Colon (tissue), 2 donors: Measurements from ENCODE around the gene EVA1C.
"Not testable (repeated sequence)": the region's sequence is repeated elsewhere in the genome, so short reads cannot be mapped to it uniquely, and the experiment has no call there.

ENCODE experiments used
- FAIRE-seq: peaks from 2 replicates; lab custom pipeline; 2012; peaks lifted over from hg19 to GRCh38; lab: Jason Lieb, UNC
- donor health status: control.
- donor health status: control.

EVA1C gene

GRCh38 chr21:32530809-32531208 lies 118.3 kb downstream of the EVA1C start:
- not testable (repeated sequence) for FAIRE-seq

GRCh38 chr21:32531561-32531960 lies 119.1 kb downstream of the EVA1C start:
- not testable (repeated sequence) for FAIRE-seq

- FAIRE-seq, result no peak
These were observed 120.1 kb downstream of the EVA1C start for GRCh38 chr21:32532636-32533035.

GRCh38 chr21:32533053-32533452 lies 120.5 kb downstream of the EVA1C start:
- FAIRE-seq, result no peak

GRCh38 chr21:32533611-32534010 lies 121.1 kb downstream of the EVA1C start:
- FAIRE-seq, result no peak

- no peak for FAIRE-seq
These were observed 121.6 kb downstream of the EVA1C start for GRCh38 chr21:32534113-32534512.

- no peak for FAIRE-seq
These were observed 123.1 kb downstream of the EVA1C start for GRCh38 chr21:32535612-32536011.

- no peak for FAIRE-seq
These were observed 125.0 kb downstream of the EVA1C start for GRCh38 chr21:32537569-32537881.

GRCh38 chr21:32538147-32538792 lies 125.8 kb downstream of the EVA1C start:
- FAIRE-seq, result no peak

GRCh38 chr21:32539378-32539777 lies 126.9 kb downstream of the EVA1C start:
- no peak for FAIRE-seq

- not testable (repeated sequence) for FAIRE-seq
These were observed 130.6 kb downstream of the EVA1C start for GRCh38 chr21:32543056-32543455.

GRCh38 chr21:32543975-32544374 lies 131.5 kb downstream of the EVA1C start:
- no peak for FAIRE-seq

- no peak for FAIRE-seq
These were observed 132.2 kb downstream of the EVA1C start for GRCh38 chr21:32544697-32545096.

GRCh38 chr21:32545948-32546441 lies 133.5 kb downstream of the EVA1C start:
- no peak for FAIRE-seq

- FAIRE-seq, result no peak
These were observed 134.5 kb downstream of the EVA1C start for GRCh38 chr21:32547018-32547417.

- no peak for FAIRE-seq
These were observed 136.5 kb downstream of the EVA1C start for GRCh38 chr21:32548978-32549377.

- FAIRE-seq, result no peak
These were observed 136.9 kb downstream of the EVA1C start for GRCh38 chr21:32549440-32549839.

- FAIRE-seq, result no peak
These were observed 137.4 kb downstream of the EVA1C start for GRCh38 chr21:32549886-32550285.

GRCh38 chr21:32554832-32555638 lies 142.5 kb downstream of the EVA1C start:
- FAIRE-seq, result no peak

- no peak for FAIRE-seq
These were observed 145.6 kb downstream of the EVA1C start for GRCh38 chr21:32558106-32558505.

GRCh38 chr21:32559006-32559610 lies 146.6 kb downstream of the EVA1C start:
- FAIRE-seq, result peak; percentile 92

GRCh38 chr21:32560896-32561295 lies 148.4 kb downstream of the EVA1C start:
- no peak for FAIRE-seq

- FAIRE-seq, result not testable (repeated sequence)
These were observed 149.0 kb downstream of the EVA1C start for GRCh38 chr21:32561476-32561875.
